HG02610 (cell line): ENCODE data around the gene CEP162.
"Not testable (repeated sequence)": the region's sequence is repeated elsewhere in the genome, so short reads cannot be mapped to it uniquely, and the experiment has no call there.

Experiments
- ATAC-seq: cut with Tn5 transposase; IDR thresholded peaks from one replicate; pipeline ENCODE4 v1.9.1; 2021; ENCODE audit warnings: mild to moderate bottlenecking, moderate library complexity; ENCODE audit not compliant: unreplicated experiment

The CEP162 gene

DNA sequence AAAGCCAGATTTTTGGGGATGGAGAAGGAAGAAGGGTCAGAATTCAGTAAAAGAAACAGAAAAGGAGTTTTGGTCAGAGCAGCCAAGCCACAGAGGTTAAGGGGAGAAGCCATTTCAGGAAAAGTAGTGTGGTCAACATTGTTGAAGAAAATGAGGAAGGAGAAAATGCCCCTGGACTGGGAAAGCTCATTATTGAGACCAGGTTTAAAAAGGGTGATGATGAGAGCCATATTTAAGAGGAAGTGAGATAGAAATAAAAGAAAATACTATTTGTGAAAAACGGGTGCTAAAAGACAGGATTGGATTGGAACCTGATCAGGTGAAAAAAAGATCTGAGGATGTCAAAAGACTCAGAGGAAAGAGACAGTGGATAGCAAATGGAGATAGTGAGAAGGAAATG is 75.8 kb downstream of the CEP162 start:
- no peak for ATAC-seq

DNA sequence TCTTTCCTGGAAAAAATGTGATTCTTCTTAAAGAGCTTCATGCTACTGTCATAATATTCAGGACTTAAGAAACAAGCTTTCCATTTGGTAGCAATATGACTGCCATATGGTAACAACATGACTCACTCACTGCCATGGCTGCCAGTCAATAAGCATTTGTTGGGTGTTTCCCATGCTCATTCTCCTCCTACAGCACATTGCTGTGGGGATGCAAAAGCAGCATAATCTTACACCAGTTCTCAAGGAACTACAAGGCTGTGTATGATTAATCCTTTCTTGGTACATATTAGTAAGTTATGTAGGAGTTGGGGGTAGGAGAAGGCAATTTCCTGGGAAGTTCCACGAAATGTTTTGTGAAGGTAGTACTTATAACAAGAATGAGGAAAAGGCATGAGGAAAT is 76.7 kb downstream of the CEP162 start:
- ATAC-seq: peak; percentile 97

DNA sequence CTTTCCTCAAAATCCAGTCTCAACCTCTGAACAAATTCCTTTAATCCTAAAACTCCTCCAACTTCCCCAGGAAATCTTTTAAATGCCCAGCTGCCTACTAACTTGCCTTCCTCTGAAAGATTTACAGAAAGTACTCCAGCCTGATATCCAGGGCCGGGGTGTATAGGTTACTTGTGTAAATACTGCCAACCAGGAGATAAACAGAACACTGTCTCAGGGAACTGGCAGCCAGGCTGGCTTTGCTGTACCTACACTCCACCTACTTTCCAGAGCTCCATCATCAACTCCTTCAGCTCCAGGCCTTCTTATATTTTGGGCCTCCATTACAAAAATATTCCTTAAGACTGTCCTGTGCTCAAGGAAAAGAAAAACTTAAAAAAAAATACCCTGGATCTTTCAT is 85.9 kb downstream of the CEP162 start:
- ATAC-seq: no peak

DNA sequence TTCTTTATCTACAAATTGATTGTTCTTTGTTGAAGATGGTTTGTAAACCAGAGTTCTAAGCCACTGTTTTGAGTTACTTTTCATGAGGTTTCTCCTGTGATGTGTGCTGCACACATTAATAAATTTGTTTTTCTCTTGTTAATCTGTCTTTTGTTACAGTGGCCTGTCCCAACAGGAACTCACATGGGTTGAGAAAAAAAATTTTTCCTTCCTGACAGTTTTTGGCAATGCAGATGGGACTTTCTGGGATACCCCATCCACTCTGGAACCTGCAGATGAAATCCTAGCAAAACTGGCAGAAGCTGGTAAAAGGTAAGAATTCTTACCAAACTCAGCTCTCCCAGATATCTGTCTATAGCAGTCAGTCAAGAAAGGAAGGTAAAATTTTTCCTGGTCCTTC is 88.1 kb downstream of the CEP162 start:
- no peak for ATAC-seq

DNA sequence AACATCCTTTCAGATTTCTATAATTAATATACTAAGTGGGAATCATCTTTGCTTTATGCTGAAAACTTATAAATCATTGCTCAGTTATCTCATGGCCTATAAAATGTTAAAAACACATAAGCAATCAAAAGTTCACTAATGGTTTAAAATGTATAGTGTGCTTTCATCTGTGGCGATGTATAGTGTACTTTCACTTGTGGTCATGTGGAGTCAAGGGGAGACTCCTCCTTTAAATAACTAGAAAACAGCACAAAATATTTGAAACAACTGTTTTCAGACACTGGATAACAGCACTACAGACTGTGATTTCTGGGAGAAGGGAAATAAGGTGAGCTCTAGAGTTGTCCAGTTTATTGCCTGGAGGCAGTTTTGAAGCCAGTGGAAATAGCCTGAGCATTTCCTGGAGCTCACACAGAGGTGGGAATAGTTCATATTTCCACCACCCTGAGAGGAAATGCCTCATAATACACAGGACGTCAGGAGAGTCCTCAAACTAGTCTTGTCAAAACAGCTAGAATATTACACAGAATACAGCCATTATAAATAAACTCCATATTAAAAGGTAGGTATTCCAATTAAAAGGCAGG is 89.4 kb downstream of the CEP162 start:
- ATAC-seq: no peak

DNA sequence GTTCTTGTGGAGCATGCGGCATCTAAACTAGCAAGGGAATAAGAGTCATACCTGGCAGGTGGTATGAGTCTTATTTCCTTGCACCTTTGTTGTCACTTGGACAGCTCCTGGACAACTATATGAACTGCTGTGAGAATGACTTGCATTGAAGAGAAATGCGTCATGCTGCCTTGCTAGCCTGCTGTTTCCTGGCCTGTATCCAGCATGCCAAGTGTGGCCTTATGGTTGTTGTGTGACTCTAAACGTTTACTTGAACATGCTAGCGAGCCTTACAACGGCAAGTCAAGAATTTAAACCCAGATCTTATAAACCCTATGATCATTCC is 90.4 kb downstream of the CEP162 start:
- ATAC-seq: no peak

DNA sequence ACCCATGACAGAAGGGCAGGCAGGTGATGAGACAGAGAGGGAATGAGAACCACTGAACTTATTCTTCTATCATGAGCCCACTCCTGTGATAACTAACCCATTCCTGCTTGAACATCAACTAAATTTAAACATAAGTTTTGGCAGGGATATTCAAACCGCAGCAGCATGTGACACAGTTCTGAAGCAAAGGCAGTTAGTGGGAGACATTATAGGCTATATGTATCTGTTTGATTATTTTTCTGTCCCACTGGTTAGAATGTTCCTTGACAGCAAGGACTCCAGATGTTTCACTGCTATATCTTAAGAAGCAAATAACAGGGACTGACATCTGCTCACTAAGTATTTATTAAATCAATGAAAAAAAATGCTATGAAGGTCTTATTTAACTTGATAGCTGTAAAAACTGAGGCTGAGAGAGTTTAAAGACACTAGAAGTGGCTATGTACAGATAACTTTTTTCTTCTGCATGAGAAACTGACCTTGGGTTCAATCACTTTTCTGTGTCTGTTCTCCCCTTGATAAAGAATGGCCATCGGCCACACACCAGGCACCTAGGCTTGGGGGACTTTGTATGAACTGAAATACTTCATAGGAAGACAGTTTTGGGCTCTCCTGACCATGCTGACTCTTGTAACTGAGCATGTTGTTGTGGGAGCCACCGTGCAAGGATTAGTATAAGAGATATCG is 90.9 kb downstream of the CEP162 start:
- ATAC-seq: no peak

DNA sequence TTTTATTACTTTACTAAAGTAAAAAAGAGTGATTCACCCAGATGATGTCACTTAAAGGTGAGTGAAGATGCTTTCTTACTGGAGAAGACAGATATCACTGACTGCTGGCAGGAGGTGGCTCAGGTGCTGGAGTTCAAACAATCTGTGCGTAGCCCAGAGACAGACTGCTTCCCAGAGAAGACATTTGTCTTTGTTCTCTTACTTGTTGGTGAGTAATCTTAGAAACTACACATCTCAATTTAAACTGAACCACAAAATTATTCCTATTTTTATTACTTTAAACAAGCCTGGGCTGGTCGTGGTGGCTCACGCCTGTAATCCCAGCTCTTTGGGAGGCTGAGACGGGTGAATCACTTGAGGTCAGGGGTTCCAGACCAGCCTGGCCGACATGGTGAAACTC is 92.2 kb downstream of the CEP162 start:
- ATAC-seq: no peak

DNA sequence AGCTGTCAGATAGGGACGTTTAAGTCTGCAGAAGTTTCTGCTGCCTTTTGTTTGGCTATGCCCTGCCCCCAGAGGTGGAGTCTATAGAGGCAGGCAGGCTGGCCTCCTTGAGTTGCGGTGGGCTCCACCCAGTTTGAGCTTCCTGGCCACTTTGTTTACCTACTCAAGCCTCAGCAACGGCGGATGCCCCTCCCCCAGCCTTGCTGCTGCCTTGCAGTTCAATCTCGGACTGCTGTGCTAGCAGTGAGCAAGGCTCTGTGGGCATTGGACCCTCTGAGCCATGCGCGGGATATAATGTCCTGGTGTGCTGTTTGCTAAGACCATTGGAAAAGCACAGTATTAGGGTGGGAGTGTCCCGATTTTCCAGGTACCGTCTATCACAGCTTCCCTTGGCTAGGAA is 94.1 kb downstream of the CEP162 start:
- not testable (repeated sequence) for ATAC-seq

DNA sequence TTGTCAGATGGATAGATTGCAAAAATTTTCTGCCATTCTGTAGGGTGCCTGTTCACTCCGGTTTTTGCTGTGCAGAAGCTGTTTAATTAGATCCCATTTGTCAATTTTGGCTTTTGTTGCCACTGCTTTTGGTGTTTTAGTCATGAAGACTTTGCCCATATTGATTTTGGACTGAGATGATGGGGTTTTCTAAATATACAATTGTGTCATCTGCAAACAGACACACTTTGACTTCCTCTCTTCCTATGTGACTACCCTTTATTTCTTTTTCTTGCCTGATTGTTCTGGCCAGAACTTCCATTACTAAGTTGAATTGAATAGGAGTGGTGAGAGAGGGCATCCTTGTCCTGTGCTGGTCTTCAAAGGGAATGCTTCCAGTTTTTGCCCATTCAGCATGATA is 97.9 kb downstream of the CEP162 start:
- not testable (repeated sequence) for ATAC-seq

DNA sequence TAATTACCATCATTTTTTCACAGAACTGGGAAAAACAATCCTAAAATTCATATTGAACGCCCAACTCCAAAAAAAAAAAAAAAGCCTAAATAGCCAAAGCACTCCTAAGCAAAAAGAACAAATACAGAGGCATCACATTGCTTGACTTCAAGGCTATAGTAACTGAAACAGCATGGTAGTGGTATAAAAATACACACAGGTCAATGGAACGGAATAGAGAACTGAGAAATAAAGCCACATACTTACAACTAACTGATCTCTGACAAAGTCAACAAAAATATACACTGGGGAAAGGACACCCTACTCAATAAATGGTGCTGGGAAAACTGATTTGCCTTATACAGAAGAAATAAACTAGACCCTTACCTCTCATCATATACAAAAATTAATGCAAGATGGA is 104.3 kb downstream of the CEP162 start:
- no peak for ATAC-seq

DNA sequence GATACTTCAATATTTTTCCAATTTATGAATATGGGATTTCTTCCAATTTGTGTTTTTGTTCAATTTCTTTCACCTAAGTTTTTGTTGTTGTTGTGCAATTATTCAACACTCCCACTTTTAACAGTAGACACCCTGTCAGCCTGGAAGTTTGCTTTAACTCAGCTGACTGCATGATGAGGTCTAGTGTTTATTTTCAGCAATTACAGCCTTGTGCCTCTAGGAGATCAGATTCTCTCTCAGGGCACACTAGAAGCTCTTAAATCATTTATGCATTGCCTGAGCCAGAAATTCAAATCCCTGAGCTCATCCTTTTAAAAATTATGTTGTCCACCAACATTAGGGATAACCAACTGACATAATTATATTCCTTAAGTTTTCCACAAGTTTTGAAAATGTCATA is 108.2 kb downstream of the CEP162 start:
- ATAC-seq: no peak

DNA sequence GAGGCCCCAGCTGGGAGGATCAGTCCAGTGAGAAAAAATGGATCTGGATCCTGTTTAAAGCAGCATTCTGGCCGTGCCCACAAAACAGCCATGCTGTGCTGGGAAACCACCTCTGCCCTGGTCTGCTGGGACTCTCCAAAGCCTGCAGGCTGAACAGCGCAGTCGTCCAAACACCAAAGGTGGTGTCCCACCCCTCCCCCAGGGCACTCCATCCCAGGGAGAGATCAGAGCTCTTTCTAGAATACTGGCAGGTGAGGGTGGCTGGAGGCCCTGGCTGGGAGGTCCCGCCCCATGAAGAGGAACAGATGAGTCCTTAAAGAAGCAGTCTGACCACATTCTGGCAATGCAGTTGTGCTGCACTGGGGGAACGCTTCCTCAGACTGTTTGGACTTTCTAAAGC is 109.3 kb downstream of the CEP162 start:
- no peak for ATAC-seq

DNA sequence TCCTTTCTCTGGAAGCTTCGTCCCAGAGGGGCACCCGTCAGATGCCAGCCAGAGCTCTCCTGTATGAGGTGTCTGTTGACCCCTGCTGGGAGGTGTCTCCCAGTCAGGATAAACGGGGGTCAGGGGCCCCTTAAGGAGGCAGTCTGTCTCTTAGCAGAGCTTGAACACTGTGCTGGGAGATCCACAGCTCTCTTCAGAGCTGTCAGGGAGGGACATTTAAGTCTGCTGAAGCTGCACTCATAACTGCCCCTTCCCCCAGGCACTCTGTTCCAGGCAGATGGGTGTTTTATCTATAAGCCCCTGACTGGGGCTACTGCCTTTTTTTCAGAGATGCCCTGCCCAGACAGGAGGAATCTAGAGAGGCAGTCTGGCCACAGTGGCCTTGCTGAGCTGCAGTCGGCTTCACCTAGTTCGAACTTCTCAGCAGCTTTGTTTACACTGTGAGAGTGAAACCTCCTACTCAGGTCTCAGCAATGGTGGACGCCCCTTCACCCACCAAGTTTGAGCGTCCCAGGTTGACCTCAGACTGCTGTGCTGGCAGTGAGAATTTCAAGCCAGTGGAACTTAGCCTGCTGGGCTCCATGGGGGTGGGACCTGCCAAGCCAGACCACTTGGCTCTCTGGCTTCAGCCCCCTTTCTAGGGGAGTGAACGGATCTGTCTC is 112.4 kb downstream of the CEP162 start:
- not testable (repeated sequence) for ATAC-seq

DNA sequence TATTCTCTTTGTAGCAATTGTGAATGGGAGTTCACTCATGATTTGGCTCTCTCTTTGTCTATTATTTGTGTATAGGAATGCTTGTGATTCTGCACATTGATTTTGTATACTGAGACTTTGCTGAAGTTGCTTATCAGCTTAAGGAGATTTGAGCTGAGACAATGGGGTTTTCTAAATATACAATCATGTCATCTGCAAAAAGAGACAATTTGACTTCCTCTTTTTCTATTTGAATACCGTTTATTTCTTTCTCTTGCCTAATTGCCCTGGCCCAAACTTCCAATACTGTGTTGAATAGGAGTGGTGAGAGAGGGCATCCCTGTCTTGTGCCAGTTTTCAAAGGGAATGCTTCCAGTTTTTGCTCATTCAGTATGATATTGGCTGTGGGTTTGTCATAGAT is 116.1 kb downstream of the CEP162 start:
- not testable (repeated sequence) for ATAC-seq

DNA sequence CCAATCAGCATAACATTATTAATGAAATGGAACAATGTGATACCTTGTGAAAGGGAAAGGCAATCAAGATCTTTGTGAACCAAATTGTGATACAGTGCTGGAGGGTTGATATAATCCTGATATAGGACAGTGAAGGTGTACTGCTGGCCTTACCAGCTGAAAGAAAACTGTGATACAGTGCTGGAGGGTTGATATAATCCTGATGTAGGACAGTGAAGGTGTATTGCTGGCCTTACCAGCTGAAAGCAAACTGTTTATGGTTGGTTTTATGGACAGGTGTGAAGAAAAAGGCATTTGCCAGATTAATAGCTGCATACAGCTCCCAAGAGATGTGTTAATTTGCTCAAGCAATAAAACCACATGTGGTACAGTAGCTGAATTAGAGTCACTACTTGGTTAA is 119.9 kb downstream of the CEP162 start:
- ATAC-seq: no peak

DNA sequence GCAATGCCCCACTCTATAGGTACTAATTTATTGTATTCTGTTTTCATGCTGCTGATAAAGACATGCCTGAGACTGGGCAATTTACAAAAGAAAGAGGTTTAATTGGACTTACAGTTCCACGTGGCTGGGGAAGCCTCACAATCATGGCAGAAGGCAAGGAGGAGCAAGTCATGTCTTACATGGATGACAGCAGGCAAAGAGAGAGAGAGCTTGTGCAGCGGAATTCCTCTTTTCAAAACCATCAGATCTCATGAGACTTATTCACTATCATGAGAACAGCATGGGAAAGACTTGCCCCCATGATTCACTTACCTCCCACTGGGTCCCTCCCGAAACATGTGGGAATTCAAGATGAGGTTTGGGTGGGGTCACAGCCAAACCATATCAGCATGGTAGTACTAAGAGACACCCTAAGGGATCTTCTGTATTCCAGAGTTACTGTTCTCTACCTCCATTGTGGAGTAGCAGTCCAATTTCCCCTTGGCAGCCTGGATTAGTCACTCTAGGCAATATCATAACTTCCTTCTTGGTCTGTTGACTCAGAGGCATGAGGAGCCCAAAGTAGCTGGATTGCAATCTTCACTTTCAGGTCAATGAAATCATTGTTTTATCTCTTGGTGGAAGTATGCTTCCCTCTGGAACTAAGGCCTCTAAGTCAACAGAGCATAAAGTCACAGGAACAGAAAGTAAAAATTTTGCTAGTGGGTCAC is 122.1 kb downstream of the CEP162 start:
- ATAC-seq: not testable (repeated sequence)

DNA sequence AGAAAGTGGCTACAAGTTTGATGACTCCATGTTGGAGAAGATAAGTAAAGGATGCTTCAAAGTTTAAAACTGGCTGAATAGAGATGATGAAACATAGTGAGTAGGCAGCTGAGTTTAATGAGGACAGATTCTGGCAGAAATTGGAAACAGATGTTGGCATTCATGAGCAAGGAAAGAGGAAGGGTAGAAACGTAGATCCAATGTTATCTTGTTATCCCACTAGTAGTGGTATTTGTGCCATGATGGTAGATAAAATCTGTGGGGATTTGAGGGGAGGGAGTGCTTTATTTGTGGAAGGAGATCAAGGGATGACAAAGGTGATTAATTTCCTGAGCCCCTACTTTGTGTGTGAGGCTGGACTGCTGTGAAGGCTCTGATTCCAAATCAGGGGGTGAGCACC is 124.4 kb downstream of the CEP162 start:
- no peak for ATAC-seq

DNA sequence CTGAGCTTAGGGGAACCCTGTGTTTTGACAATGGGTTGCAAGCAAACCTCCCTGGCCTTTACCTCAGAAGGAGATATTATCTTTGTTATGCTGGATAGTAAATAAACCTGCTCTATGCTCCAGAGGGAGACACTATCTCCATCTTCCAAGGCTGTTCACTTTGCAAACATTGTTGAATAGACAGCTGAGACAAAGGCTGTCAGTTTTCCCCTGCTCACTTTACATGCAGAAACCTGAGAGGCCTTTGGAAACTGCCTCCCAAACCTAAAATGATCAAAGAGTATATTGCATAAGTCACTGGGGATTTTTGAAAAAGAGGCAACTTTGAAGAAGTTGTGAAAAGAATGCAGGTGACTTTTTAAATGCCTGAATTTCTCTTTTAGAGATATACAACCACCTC is 132.3 kb downstream of the CEP162 start:
- no peak for ATAC-seq

DNA sequence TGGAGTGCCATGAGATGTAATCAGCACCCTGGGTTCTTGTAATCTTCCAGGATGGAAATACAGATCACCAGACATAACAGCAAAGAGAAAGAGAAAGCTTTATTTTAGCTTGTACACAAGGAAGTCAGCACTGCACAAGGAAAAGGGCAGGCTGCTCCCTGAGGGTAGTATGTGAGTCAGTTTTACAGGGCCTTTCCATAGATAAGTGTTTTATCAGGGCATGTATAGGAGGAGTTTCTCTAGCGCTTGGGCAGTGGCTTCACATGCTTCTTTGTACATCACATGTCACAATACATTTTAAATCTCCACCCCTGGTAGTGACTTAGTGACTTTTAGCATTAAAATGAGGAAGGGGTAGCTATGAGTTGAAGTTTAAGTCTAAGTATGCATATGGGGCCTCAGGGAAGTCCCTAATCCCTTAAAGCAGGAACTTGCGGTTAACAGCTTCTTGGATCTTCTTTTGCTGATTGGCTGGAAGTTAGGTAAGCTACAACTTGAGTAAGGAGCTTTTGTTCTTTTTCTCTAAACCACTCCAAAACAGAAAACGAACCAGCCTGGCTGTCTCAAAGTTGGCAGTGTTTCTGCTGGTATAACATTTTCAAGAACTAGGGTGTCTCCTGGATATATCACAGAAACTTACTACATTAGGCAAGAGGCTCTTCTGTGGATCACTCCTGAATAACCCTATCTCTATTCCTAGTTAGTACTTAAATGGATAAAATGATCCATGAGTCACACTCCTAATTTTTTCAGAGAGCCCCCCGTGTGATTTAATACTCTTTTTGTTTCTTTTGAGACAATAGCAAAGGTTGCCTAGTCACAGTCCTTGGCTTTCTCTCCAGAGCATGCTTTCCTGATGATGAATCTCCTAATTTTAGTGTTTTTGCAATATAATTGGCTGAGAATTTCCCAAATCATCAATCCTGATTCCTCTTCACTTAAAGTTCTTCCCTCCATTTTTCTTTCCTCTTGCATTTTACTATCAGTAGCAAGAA is 133.7 kb downstream of the CEP162 start:
- ATAC-seq: peak; percentile 46

DNA sequence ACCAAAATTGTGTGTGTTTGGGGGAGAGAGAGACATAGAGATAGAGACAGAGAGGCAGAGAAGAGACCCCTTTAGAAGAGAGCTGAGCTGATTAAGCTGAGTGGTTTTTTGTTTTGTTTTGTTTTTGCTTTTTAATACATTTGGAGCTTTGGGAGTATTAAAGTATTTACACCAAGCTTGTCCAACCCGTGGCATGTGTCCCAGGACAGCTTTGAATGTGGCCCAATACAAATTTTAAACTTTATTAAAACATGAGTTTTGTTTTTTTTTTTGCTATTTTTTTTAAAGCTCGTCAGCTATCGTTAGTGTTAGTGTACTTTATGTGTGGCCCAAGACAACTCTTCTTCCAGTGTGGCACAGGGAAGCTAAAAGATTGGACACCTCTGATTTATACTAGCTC is 137.9 kb downstream of the CEP162 start:
- no peak for ATAC-seq
